ENCODE data around the gene FAXC.

DNA sequence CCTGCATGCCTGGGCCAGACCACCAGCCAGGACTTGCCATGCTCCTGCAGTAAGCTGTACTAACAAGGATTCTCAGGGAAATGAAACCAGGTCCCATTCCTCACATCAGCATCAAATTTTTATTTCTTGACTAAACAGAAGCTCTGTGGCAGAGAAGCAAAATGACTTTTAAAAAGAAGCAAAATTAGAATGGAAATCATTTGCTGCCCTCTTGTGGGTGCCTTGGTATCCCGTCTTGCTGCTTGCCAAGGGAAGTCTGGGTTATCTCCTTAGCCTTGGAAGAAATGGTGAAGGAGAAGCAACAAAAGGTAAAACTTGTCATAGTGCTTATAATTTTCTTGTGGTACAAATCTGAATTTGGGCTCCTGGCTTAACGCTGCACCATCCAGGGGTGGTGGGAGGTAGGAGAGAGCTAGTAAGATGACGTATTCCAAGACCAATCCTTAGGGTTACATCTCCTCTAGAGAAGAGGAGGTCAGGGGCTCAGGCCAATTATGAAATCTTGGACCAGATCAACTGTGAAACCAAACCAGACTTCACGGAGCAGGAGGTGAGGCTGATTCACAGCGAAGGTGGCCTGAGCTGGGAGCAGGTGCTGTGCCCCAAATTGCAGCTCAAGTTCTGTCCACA is 107.5 kb downstream of the FAXC start:
- TF ChIP-seq YY1 (IDR thresholded peaks at IDR 0.05; ENCODE audit: low read depth) (no peak), EP300 (IDR thresholded peaks at IDR 0.05; ENCODE audit: borderline replicate concordance) (no peak), RAD21 (IDR thresholded peaks at IDR 0.05; ENCODE audit: low read depth) (peak; percentile 80), MAX (IDR thresholded peaks at IDR 0.05) (no peak), CREB1 (IDR thresholded peaks at IDR 0.05; ENCODE audit: low read depth) (no peak), EGR1 (IDR thresholded peaks at IDR 0.05) (no peak), REST (IDR thresholded peaks at IDR 0.05; ENCODE audit: low read depth) (no peak), CEBPB (IDR thresholded peaks at IDR 0.05) (no peak), FOXM1 (IDR thresholded peaks at IDR 0.05; ENCODE audit: borderline replicate concordance, low read depth) (no peak), TEAD4 (IDR thresholded peaks at IDR 0.05) (no peak), TAF1 (IDR thresholded peaks at IDR 0.05; ENCODE audit: low read depth) (no peak), NFIC (IDR thresholded peaks at IDR 0.05) (no peak)
- TF ChIP-seq, protein P1, sequence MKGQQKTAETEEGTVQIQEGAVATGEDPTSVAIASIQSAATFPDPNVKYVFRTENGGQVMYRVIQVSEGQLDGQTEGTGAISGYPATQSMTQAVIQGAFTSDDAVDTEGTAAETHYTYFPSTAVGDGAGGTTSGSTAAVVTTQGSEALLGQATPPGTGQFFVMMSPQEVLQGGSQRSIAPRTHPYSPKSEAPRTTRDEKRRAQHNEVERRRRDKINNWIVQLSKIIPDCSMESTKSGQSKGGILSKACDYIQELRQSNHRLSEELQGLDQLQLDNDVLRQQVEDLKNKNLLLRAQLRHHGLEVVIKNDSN (IDR thresholded peaks at IDR 0.05) = no peak

Data from Ishikawa (cell line).